COLO829 (cell line): ENCODE measurements around the gene ACOT8.
"Not testable (repeated sequence)": the region's sequence is repeated elsewhere in the genome, so short reads cannot be mapped to it uniquely, and the experiment has no call there.

Experiments used
- DNase-seq: peaks from one replicate; pipeline ENCODE4 v3.0.0; 2012; ENCODE audit warnings: low spot score

Gene ACOT8

GRCh38 chr20:45857114-45857881, at the start of gene ACOT8, which contains the start of gene ZSWIM3:
TSS of gene ACOT8 (minus strand) at chr20:45857392. CDS start at chr20:45857315, 77 bp downstream.
TSS of gene ZSWIM3 (plus strand) at chr20:45857614. CDS start at chr20:45857826, 212 bp downstream.
- peak; percentile 100 for DNase-seq

GRCh38 chr20:45905505-45906079, 48.4 kb upstream of the ACOT8 start:
- no peak for DNase-seq

GRCh38 chr20:45904583-45905504, 47.7 kb upstream of the ACOT8 start:
- DNase-seq: no peak

- no peak for DNase-seq
Observed at GRCh38 chr20:45902199-45902701, 45.1 kb upstream of the ACOT8 start.

- not testable (repeated sequence) for DNase-seq
Observed at GRCh38 chr20:45901332-45901731, 44.1 kb upstream of the ACOT8 start.

- DNase-seq: no peak
Observed at GRCh38 chr20:45899046-45899835, 42.0 kb upstream of the ACOT8 start.

GRCh38 chr20:45898285-45898684, 41.1 kb upstream of the ACOT8 start:
- DNase-seq: no peak

GRCh38 chr20:45897692-45898091, 40.5 kb upstream of the ACOT8 start:
- no peak for DNase-seq

- no peak for DNase-seq
Observed at GRCh38 chr20:45897289-45897688, 40.1 kb upstream of the ACOT8 start.

GRCh38 chr20:45896641-45897161, 39.5 kb upstream of the ACOT8 start:
- no peak for DNase-seq

GRCh38 chr20:45894797-45895196, 37.6 kb upstream of the ACOT8 start:
- DNase-seq: no peak

GRCh38 chr20:45893831-45894230, 36.6 kb upstream of the ACOT8 start:
- no peak for DNase-seq

- no peak for DNase-seq
Observed at GRCh38 chr20:45892828-45893500, 35.8 kb upstream of the ACOT8 start.

- peak; percentile 62 for DNase-seq
Observed at GRCh38 chr20:45892049-45892825, 35.0 kb upstream of the ACOT8 start.

- DNase-seq: peak; percentile 99
Observed at GRCh38 chr20:45890985-45891983, 34.1 kb upstream of the ACOT8 start, which contains the start of the genes CTSA and NEURL2. TSS of gene CTSA (plus strand) at chr20:45891335. CDS start at chr20:45891569, 234 bp downstream. TSS of gene NEURL2 (minus strand) at chr20:45891208. CDS start at chr20:45890991, 217 bp downstream.

GRCh38 chr20:45890077-45890984, 33.1 kb upstream of the ACOT8 start:
- DNase-seq: no peak

GRCh38 chr20:45888681-45889080, 31.5 kb upstream of the ACOT8 start:
- DNase-seq: no peak
